A549 (cell line): Measurements from ENCODE around the gene NHSL2. TPM values are rescaled to one million over a fixed set of nuclear protein-coding genes. Genes with fewer than 3 reads are reported as not detected.
A peak's percentile ranks its signal among the peaks of the same experiment; 100 is the strongest.

ENCODE experiments used
- ATAC-seq, 2 experiments: fragments of 200-7000 bp in 1 of 2; fragments of >200 bp in 1 of 2; cut with Nextera tagmentation in 1 of 2; cut with Tn5 transposase in 1 of 2; 3 replicates each; pipeline versions ENCODE4 v1.8.0 to v1.9.1; 2018 to 2020; ENCODE audit warnings: mild to moderate bottlenecking in 1 of 2, moderate library complexity in 1 of 2
- CTCF ChIA-PET: fragments of 300-600 bp; sonication (Branson Sonifier 250); formaldehyde crosslinking; extraction: SDS; loops from one replicate; lab custom pipeline; 2021; ENCODE audit warnings: antibody characterized with exemption, inconsistent platforms; lab: Yijun Ruan, JAX
- POLR2A ChIA-PET: fragments of 350-600 bp; formaldehyde crosslinking; extraction: SDS; loops from one replicate; lab custom pipeline; 2021; ENCODE audit warnings: antibody characterized with exemption, inconsistent platforms; lab: Yijun Ruan, JAX
- DNase-seq, 2 experiments: peaks; one replicate each; pipeline versions ENCODE4 v3.0.0 to v3.0.0-alpha.2; 2011 to 2016; ENCODE audit warnings: low read depth in 1 of 2, low spot score in 1 of 2
- FAIRE-seq: peaks from 2 replicates; lab custom pipeline; 2011; peaks lifted over from hg19 to GRCh38; lab: Jason Lieb, UNC
- H3K27ac ChIP-seq, 2 experiments: fragments of >200 bp; sonication (Bioruptor Twin); formaldehyde crosslinking; 3 replicates each; pipeline ENCODE4 v1.5.1; 2016 to 2017
- H3K4me1 ChIP-seq: fragments of >200 bp; sonication (Bioruptor Twin); formaldehyde crosslinking; 3 replicates; pipeline ENCODE4 v1.6.1; 2016
- H3K4me2 ChIP-seq: fragments of >200 bp; sonication (Bioruptor Twin); formaldehyde crosslinking; 3 replicates; pipeline ENCODE4 v1.6.1; 2016
- H3K4me3 ChIP-seq: fragments of >200 bp; sonication (Bioruptor Twin); formaldehyde crosslinking; 3 replicates; pipeline ENCODE4 v1.5.1; 2016
- H3K9me3 ChIP-seq: fragments of >200 bp; sonication (Bioruptor Twin); formaldehyde crosslinking; 3 replicates; pipeline ENCODE4 v1.6.1; 2016
- CTCF ChIP-seq: fragments of >200 bp; sonication (Bioruptor Twin); formaldehyde crosslinking; IDR thresholded peaks from 3 replicates; pipeline ENCODE4 v1.5.1; 2016
- EHF ChIP-seq: fragments of 250-450 bp; sonication (Bioruptor Pico); IDR thresholded peaks from 2 replicates; pipeline ENCODE4 v1.5.0; 2020; ENCODE audit warnings: mild to moderate bottlenecking
- ESRRA ChIP-seq: fragments of 150-350 bp; IDR thresholded peaks from 2 replicates; pipeline ENCODE4 v1.6.1; 2014; ENCODE audit warnings: mild to moderate bottlenecking, low read length, borderline replicate concordance
- FOSB ChIP-seq: fragments of 250-450 bp; sonication (Bioruptor Pico); IDR thresholded peaks from 2 replicates; pipeline ENCODE4 v1.5.0; 2020; ENCODE audit warnings: mild to moderate bottlenecking, moderate library complexity
- FOSL2 ChIP-seq, 2 experiments: fragments of 450-650 bp in 1 of 2; fragments of >200 bp in 1 of 2; sonication (Bioruptor Twin) in 1 of 2; formaldehyde crosslinking; IDR thresholded peaks; 2 replicates each; pipeline versions ENCODE4 v1.5.0 to v1.6.1; 2016 to 2020; ENCODE audit warnings: mild to moderate bottlenecking in 1 of 2, moderate library complexity in 1 of 2
- HEYL ChIP-seq: fragments of 250-450 bp; sonication (Bioruptor Pico); IDR thresholded peaks from 2 replicates; pipeline ENCODE4 v1.8.0; 2021; ENCODE audit warnings: mild to moderate bottlenecking, moderate library complexity
- HMGXB4 ChIP-seq: fragments of 250-450 bp; sonication (Bioruptor Pico); IDR thresholded peaks from 2 replicates; pipeline ENCODE4 v1.5.0; 2021; ENCODE audit warnings: mild to moderate bottlenecking, moderate library complexity, borderline replicate concordance
- JUN ChIP-seq, 2 experiments: fragments of >200 bp; sonication (Bioruptor Twin); formaldehyde crosslinking; IDR thresholded peaks; 2 replicates in 1 of 2; 3 replicates in 1 of 2; pipeline ENCODE4 v1.6.1; 2016 to 2017
- KDM5A ChIP-seq: fragments of 200-600 bp; sonication (generic); IDR thresholded peaks from 2 replicates; pipeline ENCODE4 v1.6.1; 2016; ENCODE audit warnings: antibody characterized with exemption, mild to moderate bottlenecking
- MYC ChIP-seq: IDR thresholded peaks from 2 replicates; pipeline ENCODE4 v1.6.1; 2012; ENCODE audit warnings: mild to moderate bottlenecking, inconsistent platforms, low read length, improper control_type of control experiment, borderline replicate concordance
- NFE2L2 ChIP-seq: fragments of 150-350 bp; conservative IDR thresholded peaks from 2 replicates; pipeline ENCODE4 v1.6.1; 2014; ENCODE audit warnings: low read length
- NPAS2 ChIP-seq: fragments of 250-450 bp; sonication (Bioruptor Pico); IDR thresholded peaks from 2 replicates; pipeline ENCODE4 v1.8.0; 2022; ENCODE audit warnings: mild to moderate bottlenecking, moderate library complexity, borderline replicate concordance
- NR3C1 ChIP-seq: fragments of >200 bp; sonication (Bioruptor Twin); formaldehyde crosslinking; IDR thresholded peaks from 3 replicates; pipeline ENCODE4 v1.6.1; 2017
- PBX3 ChIP-seq: IDR thresholded peaks from 2 replicates; pipeline ENCODE4 v1.6.1; 2012
- POLR2AphosphoS2 ChIP-seq: conservative IDR thresholded peaks from 2 replicates; pipeline ENCODE4 v1.6.1; 2012; ENCODE audit warnings: low read length, improper control_type of control experiment, inconsistent platforms
- REST ChIP-seq: fragments of 200-600 bp; sonication (generic); IDR thresholded peaks from 2 replicates; pipeline ENCODE4 v1.6.1; 2016; ENCODE audit warnings: antibody characterized with exemption, mild to moderate bottlenecking, moderate library complexity
- RFX5 ChIP-seq: fragments of 450-650 bp; IDR thresholded peaks from 2 replicates; pipeline ENCODE4 v1.7.1; 2014; ENCODE audit warnings: antibody characterized with exemption, mild to moderate bottlenecking, moderate library complexity
- RNF2 ChIP-seq: fragments of 200-600 bp; sonication (generic); IDR thresholded peaks from 2 replicates; pipeline ENCODE4 v1.6.1; 2016; ENCODE audit warnings: low read depth, mild to moderate bottlenecking, antibody characterized with exemption, moderate library complexity, borderline replicate concordance
- TFCP2L1 ChIP-seq: fragments of 250-450 bp; sonication (Bioruptor Pico); IDR thresholded peaks from 2 replicates; pipeline ENCODE4 v1.5.0; 2021; ENCODE audit warnings: mild to moderate bottlenecking
- ZFP36 ChIP-seq: fragments of 450-650 bp; IDR thresholded peaks from 2 replicates; pipeline ENCODE4 v1.6.1; 2014; ENCODE audit warnings: borderline replicate concordance; ENCODE audit not compliant: partially characterized antibody
- whole genome bisulfite sequencing: methylation state at CpG from one replicate; pipeline ENCODE4 v1.1.6; 2017; ENCODE audit errors: missing lambda C conversion rate; 5-methylcytosine and 5-hydroxymethylcytosine counted together
- polyA plus RNA-seq, 4 experiments: library from polyadenylated mRNA; depleted of rRNA in 3 of 4; stranded (reverse); fragments of >200 nt; fragmentation: RNase III in 1 of 4; extraction: RNeasy Plus Mini Kit Qiagen cat#74134 plus additional on column Dnase treatment in 1 of 4; gene quantifications; 2 replicates in 3 of 4; 3 replicates in 1 of 4; pipeline ENCODE4 v1.2.3, GENCODE V29; 2011 to 2017

The NHSL2 gene
- polyA plus RNA-seq, 2 of the 4 experiments (the other 2 are of a cell fraction): 0.26 to 0.48 TPM

GRCh38 chrX:72108666-72109065 is 198.0 kb downstream of the NHSL2 start:
- H3K4me3 ChIP-seq: no peak overlapping the region
- H3K9me3 ChIP-seq: no peaks in the 10 kb centered on the region
- no peak overlapping the region for H3K27ac ChIP-seq
- FAIRE-seq (no peak), DNase-seq (no peak), ATAC-seq (no peak)
- CTCF ChIA-PET: interaction anchor here (1.6 kb wide), 1 partner anchor 109 kb away, joined by 3 read pairs; no protein-coding TSS in a partner anchor
- WGBS: 92% methylated on average over 10 of the region's 10 CpGs
- peaks cover 34% of the 10 kb centered on the region for H3K4me1 ChIP-seq
- TF ChIP-seq NFE2L2 (no peak), FOSB (CRISPR knock-in tag) (no peak), KDM5A (no peak)
- POLR2A ChIA-PET: no interaction called here
- H3K4me2 ChIP-seq: no peak overlapping the region

GRCh38 chrX:72110051-72110875 is 199.6 kb downstream of the NHSL2 start:
- DNase-seq (no peak), ATAC-seq (no peak), FAIRE-seq (peak; percentile 59)
- CTCF ChIA-PET: interaction anchor here (1.5 to 1.6 kb wide), 3 partner anchors 16 to 111 kb away, joined by 3 to 7 read pairs (median 4); no protein-coding TSS in a partner anchor
- TF ChIP-seq ZFP36 (no peak), MYC (no peak), PBX3 (no peak), HMGXB4 (no peak), POLR2AphosphoS2 (no peak), RNF2 (no peak)
- Histone ChIP-seq H3K9me3 (no peaks in the 10 kb centered on the region), H3K4me3 (no peak overlapping the region), H3K4me2 (0 out of 3 replicates have a peak overlapping the region, but pooled peaks have one; percentile 6), H3K27ac (no peak overlapping the region; a peak in 1 of 6 replicates), H3K4me1 (peaks cover 34% of the 10 kb centered on the region)
- POLR2A ChIA-PET: no interaction called here
- WGBS: 56% methylated on average over 13 of the region's 13 CpGs

- 64% methylated on average over 11 of the region's 11 CpGs for WGBS
- DNase-seq: no peak
- peak; percentile 76 to 88; a peak in 5 of 6 replicates for ATAC-seq
- Histone ChIP-seq H3K9me3 (no peaks in the 10 kb centered on the region), H3K4me3 (no peak overlapping the region), H3K4me2 (peak overlapping the region; percentile 45; the same call in 2 of the 3 replicates), H3K4me1 (peaks cover 34% of the 10 kb centered on the region), H3K27ac (peak overlapping the region in 1 of 2 experiments; percentile 57; a peak in 1 of 6 replicates)
- CTCF ChIA-PET: interaction anchor here (1.0 to 1.5 kb wide), 2 partner anchors 15 to 112 kb away, joined by 3 to 7 read pairs; no protein-coding TSS in a partner anchor
- POLR2A ChIA-PET: no interaction called here
- FAIRE-seq: no peak
- TF ChIP-seq TFCP2L1 (CRISPR knock-in tag) (no peak), JUN (IDR thresholded peaks at IDR 0.05) (no peak), RFX5 (no peak), NR3C1 (no peak), KDM5A (no peak), FOSL2 (IDR thresholded peaks at IDR 0.05) (no peak), FOSL2 (CRISPR knock-in tag; IDR thresholded peaks at IDR 0.05) (no peak), CTCF (no peak), REST (no peak), ESRRA (no peak), NPAS2 (no peak), EHF (no peak), MYC (no peak), HEYL (CRISPR knock-in tag) (no peak), FOSB (CRISPR knock-in tag) (no peak)
These were observed 200.4 kb downstream of the NHSL2 start for GRCh38 chrX:72110876-72111708.
